T-helper 2 cell treated with Interferon-gamma antibody and Interleukin-4, amounts not matched to agents 5 μg/mL and 100 μg/mL, for 36 hours (primary cell): ENCODE measurements around the gene TF.

ENCODE experiments used
- DNase-seq: peaks from one replicate; pipeline ENCODE4 v3.0.0; 2021; ENCODE audit warnings: low spot score
- H3K27ac Mint-ChIP-seq: one replicate; pipeline ENCODE4 v1.8.0; 2021; ENCODE audit warnings: mild to moderate bottlenecking, mixed read lengths
- H3K27me3 Mint-ChIP-seq: one replicate; pipeline ENCODE4 v1.8.0; 2021; ENCODE audit warnings: low read depth, mixed read lengths
- H3K36me3 Mint-ChIP-seq: one replicate; pipeline ENCODE4 v1.8.0; 2021; ENCODE audit warnings: low read depth, mixed read lengths
- H3K4me1 Mint-ChIP-seq: one replicate; pipeline ENCODE4 v1.8.0; 2021; ENCODE audit warnings: low read depth, mixed read lengths
- H3K4me3 Mint-ChIP-seq: one replicate; pipeline ENCODE4 v1.8.0; 2022; ENCODE audit warnings: mild to moderate bottlenecking, moderate library complexity, mixed read lengths
- H3K9me3 Mint-ChIP-seq: one replicate; pipeline ENCODE4 v1.8.0; 2021; ENCODE audit warnings: mixed read lengths

Gene TF

GRCh38 chr3:133824961-133825485 lies 78.8 kb downstream of the TF start:
- Mint-ChIP-seq H3K36me3 (peaks cover 42% of the 10 kb centered on the region), H3K4me1 (no peaks in the 10 kb centered on the region), H3K9me3 (no peaks in the 10 kb centered on the region), H3K4me3 (no peak overlapping the region), H3K27me3 (no peaks in the 10 kb centered on the region), H3K27ac (no peak overlapping the region)
- DNase-seq: no peak

- peaks cover 32% of the 10 kb centered on the region for H3K36me3 Mint-ChIP-seq
- H3K4me3 Mint-ChIP-seq: no peak overlapping the region
- no peak for DNase-seq
- H3K4me1 Mint-ChIP-seq: no peaks in the 10 kb centered on the region
- no peak overlapping the region for H3K27ac Mint-ChIP-seq
- H3K9me3 Mint-ChIP-seq: no peaks in the 10 kb centered on the region
- H3K27me3 Mint-ChIP-seq: no peaks in the 10 kb centered on the region
Observed at GRCh38 chr3:133825969-133826727, 80.0 kb downstream of the TF start.

DNA sequence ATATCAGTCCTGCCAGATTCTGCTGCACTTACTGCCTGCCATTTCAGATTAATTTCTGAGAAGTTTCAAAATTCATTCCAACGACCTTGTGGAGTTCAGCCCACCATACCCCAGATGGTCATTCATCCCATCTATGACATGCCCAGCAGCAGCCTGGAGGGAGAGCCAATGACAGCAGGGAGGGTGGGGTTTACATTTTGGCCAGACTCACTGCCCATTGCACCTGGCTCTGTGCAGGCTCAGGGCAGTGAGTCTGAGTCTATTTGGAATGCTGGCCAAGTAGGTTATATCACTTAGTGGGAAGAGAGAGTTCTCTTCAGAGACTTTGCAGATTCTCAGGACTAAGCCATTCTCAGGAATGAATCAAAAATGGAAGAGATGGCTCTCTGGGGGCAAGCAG lies 80.9 kb downstream of the TF start:
- no peaks in the 10 kb centered on the region for H3K9me3 Mint-ChIP-seq

DNA sequence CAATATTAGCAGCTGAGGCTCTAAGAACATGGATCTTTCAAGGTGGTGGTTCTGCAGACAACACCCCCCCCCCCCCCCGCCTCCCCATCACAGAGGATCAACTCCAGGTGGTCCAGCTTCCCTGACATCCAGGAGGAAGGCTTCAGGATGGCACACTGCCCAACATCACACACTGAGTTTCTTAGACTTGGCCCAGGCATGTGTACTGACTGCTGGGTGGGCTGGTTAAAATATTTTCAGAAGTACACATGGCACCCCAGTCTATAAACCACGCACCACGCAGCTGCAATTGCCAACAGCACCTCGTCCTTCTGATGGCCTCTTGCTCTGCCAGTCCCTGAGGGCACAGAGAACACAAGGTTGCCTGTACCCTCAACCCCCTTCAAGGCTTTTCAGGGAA lies 81.5 kb downstream of the TF start:
- Mint-ChIP-seq H3K9me3 (no peaks in the 10 kb centered on the region), H3K4me3 (no peak overlapping the region), H3K36me3 (peaks cover 25% of the 10 kb centered on the region), H3K4me1 (no peaks in the 10 kb centered on the region), H3K27ac (no peak overlapping the region), H3K27me3 (no peaks in the 10 kb centered on the region)
- DNase-seq: no peak

More for the DNA sequence above, 80.9 kb downstream of the TF start:
- no peaks in the 10 kb centered on the region for H3K27me3 Mint-ChIP-seq
- peaks cover 25% of the 10 kb centered on the region for H3K36me3 Mint-ChIP-seq
- no peaks in the 10 kb centered on the region for H3K4me1 Mint-ChIP-seq
- no peak overlapping the region for H3K27ac Mint-ChIP-seq
- H3K4me3 Mint-ChIP-seq: no peak overlapping the region
- DNase-seq: no peak

- H3K9me3 Mint-ChIP-seq: no peaks in the 10 kb centered on the region
- no peak overlapping the region for H3K4me3 Mint-ChIP-seq
- no peak overlapping the region for H3K27ac Mint-ChIP-seq
- peaks cover 20% of the 10 kb centered on the region for H3K36me3 Mint-ChIP-seq
- H3K4me1 Mint-ChIP-seq: no peaks in the 10 kb centered on the region
- DNase-seq: no peak
- no peaks in the 10 kb centered on the region for H3K27me3 Mint-ChIP-seq
Observed at GRCh38 chr3:133828576-133829309, 82.5 kb downstream of the TF start.

GRCh38 chr3:133829310-133829707 lies 83.1 kb downstream of the TF start:
- no peaks in the 10 kb centered on the region for H3K4me1 Mint-ChIP-seq

GRCh38 chr3:133830071-133830470 lies 83.9 kb downstream of the TF start:
- DNase-seq: no peak
- peaks cover 11% of the 10 kb centered on the region for H3K36me3 Mint-ChIP-seq
- no peak overlapping the region for H3K4me3 Mint-ChIP-seq
- no peaks in the 10 kb centered on the region for H3K4me1 Mint-ChIP-seq
- no peak overlapping the region for H3K27ac Mint-ChIP-seq
- H3K27me3 Mint-ChIP-seq: no peaks in the 10 kb centered on the region
- no peaks in the 10 kb centered on the region for H3K9me3 Mint-ChIP-seq

More at GRCh38 chr3:133829310-133829707, 83.1 kb downstream of the TF start:
- H3K27me3 Mint-ChIP-seq: no peaks in the 10 kb centered on the region
- no peak for DNase-seq
- no peak overlapping the region for H3K4me3 Mint-ChIP-seq
- H3K36me3 Mint-ChIP-seq: peaks cover 15% of the 10 kb centered on the region
- no peaks in the 10 kb centered on the region for H3K9me3 Mint-ChIP-seq
- H3K27ac Mint-ChIP-seq: no peak overlapping the region

- Mint-ChIP-seq H3K4me3 (no peak overlapping the region), H3K9me3 (no peaks in the 10 kb centered on the region), H3K27me3 (no peaks in the 10 kb centered on the region), H3K36me3 (no peaks in the 10 kb centered on the region), H3K27ac (no peak overlapping the region), H3K4me1 (no peaks in the 10 kb centered on the region)
- DNase-seq: no peak
Observed at GRCh38 chr3:133831966-133832801, 86.0 kb downstream of the TF start.

- Mint-ChIP-seq H3K9me3 (no peaks in the 10 kb centered on the region), H3K27me3 (no peaks in the 10 kb centered on the region), H3K36me3 (no peaks in the 10 kb centered on the region), H3K4me1 (no peaks in the 10 kb centered on the region), H3K27ac (no peak overlapping the region), H3K4me3 (no peak overlapping the region)
- DNase-seq: no peak
Observed at GRCh38 chr3:133832802-133833144, 86.6 kb downstream of the TF start.

- H3K27ac Mint-ChIP-seq: no peak overlapping the region
- H3K4me3 Mint-ChIP-seq: no peak overlapping the region
- no peaks in the 10 kb centered on the region for H3K36me3 Mint-ChIP-seq
- H3K27me3 Mint-ChIP-seq: no peaks in the 10 kb centered on the region
- no peaks in the 10 kb centered on the region for H3K9me3 Mint-ChIP-seq
- no peaks in the 10 kb centered on the region for H3K4me1 Mint-ChIP-seq
- no peak for DNase-seq
Observed at GRCh38 chr3:133833267-133833666, 87.1 kb downstream of the TF start.

DNA sequence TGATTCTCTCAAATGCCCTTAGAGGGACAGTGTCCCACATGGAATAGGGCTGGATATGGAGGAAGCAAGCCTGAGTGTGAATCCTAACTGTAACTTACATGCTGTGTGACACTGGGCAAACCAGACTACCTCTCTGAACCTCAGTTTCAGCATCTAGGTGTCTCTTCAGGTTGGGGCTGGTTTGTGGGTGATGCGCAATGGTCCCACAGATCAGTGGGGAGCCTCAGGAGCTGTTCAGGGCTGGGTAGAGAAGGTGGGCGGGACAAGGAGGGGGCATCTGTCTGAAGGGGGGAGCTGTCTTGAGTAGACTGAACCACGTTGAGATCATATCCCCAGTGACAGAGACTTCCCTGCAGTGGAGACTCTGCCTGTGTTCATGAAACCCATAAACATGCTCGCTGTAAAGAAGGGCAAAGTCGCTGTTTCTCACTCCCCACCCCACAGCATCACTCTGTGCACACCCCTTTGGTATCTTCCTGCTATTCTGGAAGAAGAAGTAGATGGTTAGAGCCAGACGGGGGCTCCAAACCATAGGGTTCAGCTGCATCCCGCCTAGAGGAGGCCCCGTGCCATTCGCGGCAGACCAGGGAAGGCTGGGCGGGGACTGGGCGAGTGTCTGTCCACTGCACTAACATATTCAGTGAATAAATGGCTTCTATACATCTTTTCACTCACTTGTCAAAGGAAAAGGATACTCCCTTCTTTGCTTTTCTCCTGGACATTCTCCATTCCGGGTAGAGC lies 87.9 kb downstream of the TF start:
- H3K9me3 Mint-ChIP-seq: no peaks in the 10 kb centered on the region
- no peak overlapping the region for H3K27ac Mint-ChIP-seq
- no peaks in the 10 kb centered on the region for H3K36me3 Mint-ChIP-seq
- H3K27me3 Mint-ChIP-seq: no peaks in the 10 kb centered on the region
- DNase-seq: no peak
- no peak overlapping the region for H3K4me3 Mint-ChIP-seq
- H3K4me1 Mint-ChIP-seq: no peaks in the 10 kb centered on the region

DNA sequence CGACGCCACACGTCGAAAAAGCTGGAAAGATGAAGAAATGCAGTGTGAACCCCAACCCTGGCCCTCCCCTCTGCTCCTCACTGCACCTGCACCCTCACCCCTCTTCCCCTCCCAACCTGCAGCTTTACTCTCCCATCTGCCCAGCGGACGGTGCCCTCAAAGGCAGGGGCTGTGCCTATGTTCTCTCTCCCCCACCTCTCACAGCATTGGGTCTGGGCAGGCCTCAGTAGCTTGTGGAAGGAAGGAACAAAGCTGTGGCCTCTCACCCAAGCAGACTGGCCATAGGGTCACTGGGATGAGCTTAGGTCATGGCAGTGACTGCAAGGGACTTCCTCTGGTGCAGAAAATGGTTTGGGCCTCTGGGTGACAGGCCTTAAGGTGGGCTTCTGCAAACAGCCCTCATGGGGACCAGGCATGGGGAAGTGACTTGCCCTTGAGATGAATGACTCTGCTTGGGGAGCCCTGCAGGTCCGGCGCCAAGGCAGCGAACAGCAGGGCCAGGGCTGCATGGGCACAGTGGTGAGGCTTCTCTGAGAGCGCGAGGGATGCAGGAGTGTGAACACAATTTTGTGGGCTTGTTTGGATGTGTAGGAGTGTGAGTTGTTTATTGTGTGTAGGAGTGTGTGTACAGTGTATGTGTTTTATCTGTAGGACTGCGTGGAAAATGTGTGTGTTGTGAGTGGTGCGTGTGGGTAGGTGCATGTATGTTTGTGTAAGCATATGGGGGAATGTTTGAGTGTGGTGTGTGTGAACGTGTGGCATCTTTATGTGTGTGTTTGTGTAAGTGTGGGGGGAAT lies 88.6 kb downstream of the TF start:
- H3K27me3 Mint-ChIP-seq: no peaks in the 10 kb centered on the region
- no peak overlapping the region for H3K27ac Mint-ChIP-seq
- H3K4me3 Mint-ChIP-seq: no peak overlapping the region
- no peak for DNase-seq
- no peaks in the 10 kb centered on the region for H3K4me1 Mint-ChIP-seq
- no peaks in the 10 kb centered on the region for H3K36me3 Mint-ChIP-seq
- H3K9me3 Mint-ChIP-seq: no peaks in the 10 kb centered on the region

- H3K36me3 Mint-ChIP-seq: no peaks in the 10 kb centered on the region
- no peaks in the 10 kb centered on the region for H3K27me3 Mint-ChIP-seq
- no peak for DNase-seq
- no peak overlapping the region for H3K27ac Mint-ChIP-seq
- no peaks in the 10 kb centered on the region for H3K4me1 Mint-ChIP-seq
- H3K9me3 Mint-ChIP-seq: no peaks in the 10 kb centered on the region
- no peak overlapping the region for H3K4me3 Mint-ChIP-seq
Observed at GRCh38 chr3:133835418-133835743, 89.2 kb downstream of the TF start.
